Smooth muscle cell (in vitro differentiated cells): Measurements from ENCODE around the gene SNAP23. TPM values are rescaled to one million over a fixed set of nuclear protein-coding genes. Genes with fewer than 3 reads are reported as not detected.

Experiments
- DNase-seq: peaks from one replicate; lab custom pipeline; 2025; ENCODE audit not compliant: unreplicated experiment; lab: John Stamatoyannopoulos, UW
- H2AFZ ChIP-seq: fragments of 200-600 bp; sonication (generic); 2 replicates; pipeline ENCODE4 v1.6.0; 2016; ENCODE audit warnings: antibody characterized with exemption, low read depth, mild to moderate bottlenecking
- H3F3A ChIP-seq: fragments of 200-600 bp; sonication (generic); 2 replicates; pipeline ENCODE4 v1.6.0; 2017; ENCODE audit warnings: antibody characterized with exemption, low read depth
- H3K27ac ChIP-seq: fragments of 200-600 bp; sonication (generic); 2 replicates; pipeline ENCODE4 v1.5.1; 2016; ENCODE audit warnings: low read depth, mild to moderate bottlenecking
- H3K27me3 ChIP-seq: fragments of 200-600 bp; sonication (generic); 2 replicates; pipeline ENCODE4 v1.6.1; 2016; ENCODE audit warnings: low read depth, mild to moderate bottlenecking
- H3K36me3 ChIP-seq: fragments of 200-600 bp; sonication (generic); 2 replicates; pipeline ENCODE4 v1.5.1; 2016; ENCODE audit warnings: low read depth
- H3K4me1 ChIP-seq: fragments of 200-600 bp; sonication (generic); 2 replicates; pipeline ENCODE4 v1.5.1; 2016; ENCODE audit warnings: low read depth
- H3K4me2 ChIP-seq: fragments of 200-600 bp; sonication (generic); 2 replicates; pipeline ENCODE4 v1.6.0; 2016; ENCODE audit warnings: mild to moderate bottlenecking
- H3K4me3 ChIP-seq: fragments of 200-600 bp; sonication (generic); 2 replicates; pipeline ENCODE4 v1.5.1; 2016; ENCODE audit warnings: mild to moderate bottlenecking
- H3K79me2 ChIP-seq: fragments of 200-600 bp; sonication (generic); 2 replicates; pipeline ENCODE4 v1.6.0; 2016; ENCODE audit warnings: low read depth, mild to moderate bottlenecking
- H3K9ac ChIP-seq: fragments of 200-600 bp; sonication (generic); 2 replicates; pipeline ENCODE4 v1.6.0; 2016; ENCODE audit warnings: low read depth
- H3K9me3 ChIP-seq: fragments of 200-600 bp; sonication (generic); replicated peaks from 2 replicates; pipeline ENCODE4 v1.5.1; 2016; ENCODE audit warnings: low read depth
- H4K20me1 ChIP-seq: fragments of 200-600 bp; sonication (generic); 2 replicates; pipeline ENCODE4 v1.6.0; 2016; ENCODE audit warnings: low read depth
- CTCF ChIP-seq: fragments of 200-600 bp; sonication (generic); IDR thresholded peaks from 2 replicates; pipeline ENCODE4 v1.5.1; 2017; ENCODE audit warnings: borderline replicate concordance, mild to moderate bottlenecking, antibody characterized with exemption; ENCODE audit not compliant: insufficient read depth, poor library complexity, severe bottlenecking
- WGBS: methylation state at CpG from one replicate; pipeline ENCODE4 v1.1.7; 2016; ENCODE audit warnings: low lambda C conversion rate; 5-methylcytosine and 5-hydroxymethylcytosine counted together
- polyA plus RNA-seq: library from polyadenylated mRNA; unstranded; fragments of >200 nt; fragmentation: Nextera tagmentation; extraction: Ambion mirVana; gene quantifications from 2 replicates; pipeline ENCODE4 v1.2.1, GENCODE V29; 2016
- total RNA-seq: library from RNA; depleted of rRNA; stranded (reverse); fragments of >200 nt; gene quantifications from 2 replicates; pipeline ENCODE4 v1.2.3, GENCODE V29; 2014

SNAP23 gene
- total and polyA plus RNA-seq, 2 experiments from 2014 or later = 73.8 to 78.7 TPM

- no peak overlapping the region for H2AFZ ChIP-seq
- no peaks in the 10 kb centered on the region for H3K9me3 ChIP-seq
- peak overlapping the region; percentile 89 for H3K9ac ChIP-seq
- no peaks in the 10 kb centered on the region for H3K36me3 ChIP-seq
- peaks cover 14% of the 10 kb centered on the region for H3K79me2 ChIP-seq
- H4K20me1 ChIP-seq = peaks cover 17% of the 10 kb centered on the region
- no peak for DNase-seq
- 34% methylated on average over 3 of the region's 3 CpGs for WGBS
- H3K27ac ChIP-seq = peak overlapping the region; percentile 99
- no peaks in the 10 kb centered on the region for H3K27me3 ChIP-seq
- H3K4me2 ChIP-seq = peak overlapping the region; percentile 83
- H3K4me3 ChIP-seq = peak overlapping the region; percentile 30
- peaks cover 25% of the 10 kb centered on the region for H3K4me1 ChIP-seq
- peaks cover 16% of the 10 kb centered on the region for H3F3A ChIP-seq
- TF ChIP-seq CTCF = no peak
Observed at GRCh38 chr15:42456971-42457370, 38.5 kb upstream of the SNAP23 start.

- Histone ChIP-seq H2AFZ (no peak overlapping the region), H3K4me2 (peak overlapping the region; percentile 83), H3K4me3 (peak overlapping the region; percentile 30), H3K27ac (peak overlapping the region; percentile 99), H3K9ac (peak overlapping the region; percentile 89), H4K20me1 (peaks cover 17% of the 10 kb centered on the region), H3K36me3 (no peaks in the 10 kb centered on the region), H3K4me1 (peaks cover 25% of the 10 kb centered on the region), H3F3A (peaks cover 16% of the 10 kb centered on the region), H3K9me3 (no peaks in the 10 kb centered on the region), H3K27me3 (no peaks in the 10 kb centered on the region), H3K79me2 (peaks cover 14% of the 10 kb centered on the region)
- no peak for TF ChIP-seq CTCF
- DNase-seq = peak; percentile 9
- 33% methylated on average over 8 of the region's 8 CpGs for whole genome bisulfite sequencing
Observed at GRCh38 chr15:42457445-42458442, 37.7 kb upstream of the SNAP23 start.

GRCh38 chr15:42461261-42461660, 34.2 kb upstream of the SNAP23 start:
- 69% methylated on average over 3 of the region's 3 CpGs for WGBS
- Histone ChIP-seq H3K4me2 (peak overlapping the region; percentile 0), H3K9ac (no peak overlapping the region), H3K4me1 (peaks cover 20% of the 10 kb centered on the region), H3K79me2 (peaks cover 14% of the 10 kb centered on the region), H3K27ac (peak overlapping the region; percentile 33), H3K4me3 (no peak overlapping the region), H3K9me3 (no peaks in the 10 kb centered on the region), H3K27me3 (no peaks in the 10 kb centered on the region), H4K20me1 (peaks cover 14% of the 10 kb centered on the region), H3K36me3 (peaks cover 5% of the 10 kb centered on the region), H2AFZ (no peak overlapping the region), H3F3A (peaks cover 16% of the 10 kb centered on the region)
- TF ChIP-seq CTCF = no peak
- DNase-seq = no peak
